ENCODE data around the gene JADE2.

DNA sequence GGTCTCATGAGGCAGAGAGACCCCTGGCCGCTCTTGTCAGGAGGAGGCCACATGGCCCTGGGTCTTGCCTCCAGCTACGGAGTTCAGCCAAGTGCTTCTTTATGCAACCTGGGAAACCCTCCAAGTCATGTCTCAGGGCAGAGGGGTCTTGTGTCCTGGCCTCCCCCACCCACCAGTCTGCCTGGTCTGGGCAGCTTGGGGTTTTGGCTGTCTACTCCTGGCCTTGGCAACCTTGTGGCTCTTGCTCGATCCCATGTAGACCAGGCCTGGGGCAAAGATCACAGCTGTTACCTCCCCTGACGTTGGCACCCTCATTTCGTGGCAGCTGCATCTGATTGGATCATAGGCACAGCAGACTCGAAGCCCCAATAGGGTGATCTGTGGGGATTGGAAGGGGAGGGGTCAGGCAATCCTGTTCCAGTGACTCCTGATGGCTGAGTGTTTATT is 28.4 kb downstream of the JADE2 start:
- TF ChIP-seq, protein P1, sequence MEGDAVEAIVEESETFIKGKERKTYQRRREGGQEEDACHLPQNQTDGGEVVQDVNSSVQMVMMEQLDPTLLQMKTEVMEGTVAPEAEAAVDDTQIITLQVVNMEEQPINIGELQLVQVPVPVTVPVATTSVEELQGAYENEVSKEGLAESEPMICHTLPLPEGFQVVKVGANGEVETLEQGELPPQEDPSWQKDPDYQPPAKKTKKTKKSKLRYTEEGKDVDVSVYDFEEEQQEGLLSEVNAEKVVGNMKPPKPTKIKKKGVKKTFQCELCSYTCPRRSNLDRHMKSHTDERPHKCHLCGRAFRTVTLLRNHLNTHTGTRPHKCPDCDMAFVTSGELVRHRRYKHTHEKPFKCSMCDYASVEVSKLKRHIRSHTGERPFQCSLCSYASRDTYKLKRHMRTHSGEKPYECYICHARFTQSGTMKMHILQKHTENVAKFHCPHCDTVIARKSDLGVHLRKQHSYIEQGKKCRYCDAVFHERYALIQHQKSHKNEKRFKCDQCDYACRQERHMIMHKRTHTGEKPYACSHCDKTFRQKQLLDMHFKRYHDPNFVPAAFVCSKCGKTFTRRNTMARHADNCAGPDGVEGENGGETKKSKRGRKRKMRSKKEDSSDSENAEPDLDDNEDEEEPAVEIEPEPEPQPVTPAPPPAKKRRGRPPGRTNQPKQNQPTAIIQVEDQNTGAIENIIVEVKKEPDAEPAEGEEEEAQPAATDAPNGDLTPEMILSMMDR (IDR thresholded peaks at IDR 0.05), result no peak
- no peak for TF ChIP-seq POLR2A (IDR thresholded peaks at IDR 0.05)
